HFFc6 (cell line): ENCODE measurements around the gene STAG3. TPM values are rescaled to one million over a fixed set of nuclear protein-coding genes. Genes with fewer than 3 reads are reported as not detected.
"Not testable (repeated sequence)": the region's sequence is repeated elsewhere in the genome, so short reads cannot be mapped to it uniquely, and the experiment has no call there.

ENCODE experiments used
- DNase-seq: peaks from one replicate; pipeline ENCODE4 v3.0.0-alpha.2; 2018
- H3K27ac Mint-ChIP-seq: 2 replicates; pipeline ENCODE4 v1.8.0; 2020; ENCODE audit warnings: mild to moderate bottlenecking, mixed read lengths
- H3K27me3 Mint-ChIP-seq: 2 replicates; pipeline ENCODE4 v1.8.0; 2021; ENCODE audit warnings: mild to moderate bottlenecking, moderate library complexity, mixed read lengths; ENCODE audit not compliant: insufficient read depth
- H3K36me3 Mint-ChIP-seq: 2 replicates; pipeline ENCODE4 v1.8.0; 2021; ENCODE audit warnings: low read depth, mixed read lengths
- H3K4me1 Mint-ChIP-seq: 2 replicates; pipeline ENCODE4 v1.8.0; 2020; ENCODE audit warnings: low read depth, mixed read lengths
- H3K4me3 Mint-ChIP-seq: 2 replicates; pipeline ENCODE4 v1.8.0; 2020; ENCODE audit warnings: mild to moderate bottlenecking, moderate library complexity, mixed read lengths
- H3K9me3 Mint-ChIP-seq: 2 replicates; pipeline ENCODE4 v1.8.0; 2020; ENCODE audit warnings: mild to moderate bottlenecking, mixed read lengths
- CTCF ChIP-seq: fragments of 200-600 bp; sonication (generic); IDR thresholded peaks from 2 replicates; pipeline ENCODE4 v1.5.0; 2021; ENCODE audit warnings: antibody characterized with exemption, mild to moderate bottlenecking
- long read RNA-seq: library from polyadenylated mRNA; unstranded; transcript quantifications from one replicate; pipeline ENCODE4 v2.0.0, GENCODE V29; 2019
- total RNA-seq, 6 experiments: library from RNA; stranded (reverse); fragmentation: NEBNext Ultra II Directional; extraction: Animal tissue kit (Norgen Biotek cat#: 25700); gene quantifications; 2 replicates in 1 of 6; 3 replicates in 5 of 6; pipeline ENCODE4 v1.2.3, GENCODE V29; 2021

The STAG3 gene
- total RNA-seq = under 1 TPM; 0.24 to 0.91 (median 0.43) TPM
- long read RNA-seq = 0 reads

DNA sequence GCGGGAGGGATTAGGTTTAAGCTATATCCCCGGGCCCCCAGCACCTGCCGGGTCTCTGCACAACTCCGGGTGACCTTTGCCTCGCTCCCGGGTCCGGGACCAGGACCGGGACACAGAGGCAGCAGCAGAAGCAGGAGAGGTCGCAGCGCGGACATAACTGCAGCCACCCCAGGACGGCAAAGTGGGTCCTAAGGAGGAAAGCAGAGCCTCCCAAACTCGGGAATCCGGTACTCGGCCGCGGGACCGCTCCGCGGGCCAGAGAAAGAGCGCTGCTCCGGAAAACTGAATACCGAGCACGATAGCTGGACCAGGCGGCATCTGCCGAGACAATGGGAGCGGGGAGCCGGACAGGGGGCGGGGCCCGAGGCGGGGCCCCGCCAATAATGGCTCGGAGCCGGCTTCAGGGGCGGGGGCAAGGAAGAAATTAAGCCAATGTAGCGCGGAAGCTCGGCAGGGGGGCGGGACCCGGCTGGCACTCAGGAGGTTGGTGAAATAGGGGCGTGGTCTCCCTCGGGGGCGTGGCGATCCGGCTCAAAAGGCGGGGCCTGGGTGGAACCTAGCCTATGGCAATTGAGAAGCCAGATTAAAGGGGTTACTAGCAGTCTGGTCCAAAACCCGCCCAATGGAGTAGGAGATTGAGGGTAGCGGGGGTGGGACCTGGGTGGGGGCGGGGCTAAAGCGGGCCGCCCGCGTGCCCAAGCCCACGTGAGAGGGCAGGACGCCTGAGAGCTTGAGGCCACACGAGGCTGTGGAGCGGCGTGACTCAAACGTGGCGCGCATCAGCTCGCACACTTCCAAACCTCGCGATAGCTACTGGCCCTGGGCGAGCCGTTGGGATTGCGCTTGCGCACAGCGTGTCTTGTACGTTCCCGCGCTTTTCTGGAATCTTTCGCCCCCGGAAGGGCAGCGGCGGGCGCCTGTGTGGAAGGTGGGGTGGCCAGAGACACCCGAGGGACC lies at the start of gene STAG3, which contains the start of gene GPC2:
STAG3 (plus strand) TSS at position 874 of the 957 bp plus-strand sequence. CDS start 2,639 bp downstream, outside the sequence.
GPC2 (minus strand) TSS at position 337 of the 957 bp plus-strand sequence; CDS start at position 155, 182 bp downstream.
- Mint-ChIP-seq H3K36me3 (no peaks in the 10 kb centered on the region), H3K27me3 (peaks cover 14% of the 10 kb centered on the region), H3K4me3 (peak within 1 kb of the TSS; percentile 85), H3K27ac (no peak within 1 kb of the TSS), H3K4me1 (no peaks in the 10 kb centered on the region; the same call in 1 of the 2 replicates), H3K9me3 (no peaks in the 10 kb centered on the region)
- no peak for TF ChIP-seq CTCF
- peak; percentile 91 for DNase-seq

- DNase-seq = no peak
- peak overlapping the region; percentile 84 for H3K4me3 Mint-ChIP-seq
- peaks cover 23% of the 10 kb centered on the region for H3K4me1 Mint-ChIP-seq
- H3K9me3 Mint-ChIP-seq = no peaks in the 10 kb centered on the region
- no peaks in the 10 kb centered on the region; the same call in 1 of the 2 replicates for H3K36me3 Mint-ChIP-seq
- no peak for TF ChIP-seq CTCF
- peaks cover 6% of the 10 kb centered on the region for H3K27me3 Mint-ChIP-seq
- 0 out of 2 replicates have a peak overlapping the region, but pooled peaks have one; percentile 76 for H3K27ac Mint-ChIP-seq
These were observed 49.1 kb upstream of the STAG3 start for GRCh38 chr7:100128637-100128963.

DNA sequence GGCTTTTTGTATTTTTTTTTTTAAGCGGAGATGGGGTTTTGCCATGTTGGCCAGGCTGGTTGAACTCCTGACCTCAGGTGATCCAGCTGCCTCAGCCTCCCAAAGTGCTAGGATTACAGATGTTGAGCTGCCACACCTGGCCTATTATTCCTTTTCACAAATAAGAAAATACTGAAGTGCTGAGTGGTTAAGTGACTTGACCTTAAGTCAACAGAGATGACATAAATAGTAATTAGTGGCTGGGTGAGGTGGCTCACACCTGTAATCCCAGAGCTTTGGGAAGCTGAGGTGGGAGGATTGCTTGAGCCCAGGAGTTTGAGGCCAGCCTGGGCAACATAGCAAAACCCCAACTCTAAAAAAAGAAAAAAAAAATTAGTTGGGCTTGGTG lies 47.5 kb upstream of the STAG3 start:
- not testable (repeated sequence) for H3K4me3 Mint-ChIP-seq, DNase-seq, H3K36me3 Mint-ChIP-seq, H3K27me3 Mint-ChIP-seq, H3K9me3 Mint-ChIP-seq, H3K27ac Mint-ChIP-seq
- peaks cover 23% of the 10 kb centered on the region for H3K4me1 Mint-ChIP-seq

DNA sequence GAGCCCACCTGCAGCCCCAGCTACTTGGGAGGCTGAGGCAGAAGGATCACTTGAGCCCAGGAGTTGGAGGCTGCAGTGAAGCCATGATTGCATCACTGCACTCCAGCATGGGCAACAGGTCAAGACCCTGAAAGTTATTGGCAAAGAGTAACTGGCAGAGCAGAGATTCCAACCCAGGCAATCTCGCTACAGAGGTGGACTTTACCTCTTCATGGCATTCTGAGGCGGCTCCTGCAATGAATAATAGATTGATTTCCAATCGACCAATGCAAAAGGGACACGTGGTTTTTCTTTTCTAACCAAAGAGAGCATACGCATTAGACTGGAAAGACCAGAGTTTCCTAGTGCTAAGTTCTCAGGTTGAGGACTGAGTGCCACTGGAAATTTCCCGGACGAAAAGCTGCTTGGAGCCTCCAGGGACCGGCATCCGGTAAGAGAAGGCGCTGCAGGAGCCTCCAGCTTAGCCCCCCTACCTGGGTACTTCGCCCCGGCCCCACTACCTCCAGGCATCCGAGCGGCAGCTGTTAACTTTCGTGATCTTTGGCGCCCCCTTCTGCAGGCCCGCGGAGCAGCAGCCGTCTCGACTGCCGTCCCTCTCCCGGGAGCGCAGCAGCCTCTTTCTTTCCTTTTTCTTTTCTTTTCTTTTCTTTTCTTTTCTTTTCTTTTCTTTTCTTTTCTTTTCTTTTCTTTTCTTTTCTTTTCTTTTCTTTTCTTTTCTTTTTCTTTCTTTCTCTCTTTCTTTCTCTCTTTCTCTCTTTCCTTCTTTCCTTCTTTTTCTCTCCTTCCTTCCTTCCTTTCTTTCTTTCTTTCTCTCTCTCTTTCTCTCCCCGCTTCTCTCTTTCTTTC lies 46.9 kb upstream of the STAG3 start:
- Mint-ChIP-seq H3K4me3 (peak overlapping the region; percentile 72), H3K27me3 (peaks cover 6% of the 10 kb centered on the region), H3K27ac (no peak overlapping the region), H3K4me1 (peaks cover 23% of the 10 kb centered on the region), H3K36me3 (no peaks in the 10 kb centered on the region), H3K9me3 (no peaks in the 10 kb centered on the region)
- DNase-seq = no peak
- TF ChIP-seq CTCF = peak; percentile 90

DNA sequence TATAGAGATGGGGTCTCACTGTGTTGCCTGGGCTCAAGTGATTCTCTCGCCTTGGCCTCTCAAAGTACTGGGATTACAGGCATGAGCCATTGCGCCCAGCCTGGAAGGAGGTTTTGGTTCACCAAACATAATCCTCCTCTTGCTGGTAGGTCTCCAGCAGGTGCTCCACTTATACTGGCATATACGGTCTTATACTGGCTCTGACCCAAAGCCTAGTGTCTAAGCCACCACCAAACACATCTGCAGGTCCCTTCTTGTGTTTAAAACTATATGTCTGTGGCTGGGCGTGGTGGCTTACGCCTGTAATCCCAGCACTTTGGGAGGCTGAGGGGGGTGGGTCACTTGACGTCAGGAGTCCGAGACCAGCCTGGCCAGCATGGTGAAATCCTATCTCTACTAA lies 45.6 kb upstream of the STAG3 start:
- Mint-ChIP-seq H3K36me3 (no peaks in the 10 kb centered on the region), H3K9me3 (no peaks in the 10 kb centered on the region), H3K4me1 (peaks cover 23% of the 10 kb centered on the region), H3K4me3 (no peak overlapping the region), H3K27ac (no peak overlapping the region), H3K27me3 (no peaks in the 10 kb centered on the region; the same call in 1 of the 2 replicates)
- no peak for DNase-seq
- TF ChIP-seq CTCF = no peak
